HepG2 (cell line): ENCODE measurements around the gene SLC23A2. TPM values are rescaled to one million over a fixed set of nuclear protein-coding genes. Genes with fewer than 3 reads are reported as not detected.
A peak's percentile ranks its signal among the peaks of the same experiment; 100 is the strongest.

Experiments
- CHD2 ChIP-seq: IDR thresholded peaks from 2 replicates; pipeline ENCODE4 v1.6.1; 2011; ENCODE audit warnings: low read depth, low read length, improper control_type of control experiment
- HNRNPUL1 ChIP-seq: fragments of 200-400 bp; formaldehyde crosslinking; IDR thresholded peaks from 2 replicates; pipeline ENCODE4 v1.6.1; 2017; ENCODE audit warnings: low read depth, mild to moderate bottlenecking, low read length, moderate library complexity
- KIAA2018 ChIP-seq: sonication (generic); formaldehyde crosslinking; IDR thresholded peaks from 2 replicates; pipeline ENCODE4 v1.5.0; 2020; ENCODE audit warnings: mild to moderate bottlenecking, missing genetic modification reagents, borderline replicate concordance
- MNT ChIP-seq: fragments of 450-650 bp; IDR thresholded peaks from 2 replicates; pipeline ENCODE4 v1.6.1; 2016
- NCOR1 ChIP-seq: fragments of 200-600 bp; sonication (generic); IDR thresholded peaks from 2 replicates; pipeline ENCODE4 v1.7.0; 2017; ENCODE audit warnings: antibody characterized with exemption, low read length, borderline replicate concordance
- NRL ChIP-seq: sonication (generic); formaldehyde crosslinking; IDR thresholded peaks from 2 replicates; pipeline ENCODE4 v1.5.0; 2020; ENCODE audit warnings: missing genetic modification reagents, mild to moderate bottlenecking, moderate library complexity, borderline replicate concordance
- TBX3 ChIP-seq: fragments of 450-650 bp; IDR thresholded peaks from 2 replicates; pipeline ENCODE4 v1.6.1; 2017; ENCODE audit warnings: antibody characterized with exemption, mild to moderate bottlenecking, inconsistent platforms, borderline replicate concordance
- THAP9 ChIP-seq: sonication (generic); formaldehyde crosslinking; IDR thresholded peaks from 2 replicates; pipeline ENCODE4; 2020; ENCODE audit warnings: missing genetic modification reagents, mild to moderate bottlenecking, borderline replicate concordance
- ZBTB33 ChIP-seq: sonication (generic); formaldehyde crosslinking; IDR thresholded peaks from 2 replicates; pipeline ENCODE4 v1.4.0; 2020; ENCODE audit warnings: missing genetic modification reagents
- ZNF513 ChIP-seq: sonication (generic); formaldehyde crosslinking; conservative IDR thresholded peaks from 2 replicates; pipeline ENCODE4 v1.5.0; 2020; ENCODE audit warnings: missing genetic modification reagents
- ZNF674 ChIP-seq: sonication (generic); formaldehyde crosslinking; IDR thresholded peaks from 2 replicates; pipeline ENCODE4 v1.5.0; 2020; ENCODE audit warnings: low read depth, mild to moderate bottlenecking, missing genetic modification reagents
- polyA plus RNA-seq, 8 experiments: library from polyadenylated mRNA; depleted of rRNA in 3 of 8; stranded (reverse) in 7 of 8; unstranded in 1 of 8; fragments of >200 nt; fragmentation: Illumina TruSeq in 4 of 8; extraction: Trizol in 4 of 8; gene quantifications; 2 replicates each; pipeline versions ENCODE4 v1.2.1 to v1.2.3, GENCODE V29; 2011 to 2016; ENCODE audit warnings: low read depth in 4 of 8, missing spikeins in 1 of 8, mixed read lengths in 1 of 8; ENCODE audit not compliant: insufficient read depth in 1 of 8
- total RNA-seq, 5 experiments: library from RNA; depleted of rRNA; stranded (reverse); fragments of >200 nt; fragmentation: Illumina TruSeq; extraction: Trizol; gene quantifications; 2 replicates each; pipeline ENCODE4 v1.2.3, GENCODE V29; 2016; ENCODE audit warnings: low read depth in 1 of 5

The SLC23A2 gene
- total and polyA plus RNA-seq, 2 of the 13 experiments (the other 11 are each of a cell fraction or from before 2014, with no cell fraction given) = 42.2 to 51.2 TPM

GRCh38 chr20:4973330-4974097 lies 27.8 kb downstream of the SLC23A2 start (continued):
- TF ChIP-seq KIAA2018 (CRISPR knock-in tag) = no peak
- TF ChIP-seq HNRNPUL1 = no peak
- TF ChIP-seq ZBTB33 (CRISPR knock-in tag) = peak; percentile 89
- peak; percentile 53 for TF ChIP-seq MNT
- no peak for TF ChIP-seq NRL (CRISPR knock-in tag)
- peak; percentile 86; the same call in 1 of the 2 replicates for TF ChIP-seq ZNF674
- no peak for TF ChIP-seq CHD2
- no peak for TF ChIP-seq ZNF513 (CRISPR knock-in tag)
- TF ChIP-seq THAP9 (CRISPR knock-in tag) = peak; percentile 36; the same call in 1 of the 2 replicates
- TF ChIP-seq TBX3 = peak; percentile 79
- TF ChIP-seq NCOR1 = peak; percentile 99
